ENCODE measurements around the gene ARHGEF40. TPM values are rescaled to one million over a fixed set of nuclear protein-coding genes. Genes with fewer than 3 reads are reported as not detected.
A peak's percentile ranks its signal among the peaks of the same experiment; 100 is the strongest.

ARHGEF40 gene
- 64.8 TPM for polyA plus RNA-seq (ENCODE audit: insufficient read length)

DNA sequence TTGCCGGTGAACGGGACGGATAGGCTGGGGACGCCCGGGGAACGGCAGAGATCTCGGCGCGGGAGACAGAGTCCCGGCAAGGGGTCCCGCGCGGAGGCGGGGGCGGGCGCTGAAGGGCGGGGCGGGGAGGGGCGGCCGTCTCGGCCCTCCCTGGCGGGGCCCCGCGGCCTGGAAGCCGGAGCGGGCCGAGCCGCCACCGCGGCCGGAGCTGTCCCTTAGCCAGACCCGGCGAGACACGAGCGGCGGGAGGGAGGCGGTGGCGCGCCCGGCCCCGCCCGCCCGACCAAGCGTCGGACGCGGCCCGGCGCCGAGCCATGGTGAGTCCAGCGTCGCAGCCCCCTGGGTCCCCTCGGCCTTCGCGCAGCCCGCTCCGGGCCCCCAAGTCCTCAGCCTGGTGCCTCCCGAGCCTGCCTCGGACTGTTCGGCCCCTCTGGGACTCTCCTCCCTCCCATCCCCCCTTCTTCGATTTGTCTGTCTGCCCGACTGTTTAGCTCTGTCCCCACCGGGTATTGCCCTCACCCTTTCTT lies at the start of gene ARHGEF40:
Gene ARHGEF40, plus strand, starts transcription at position 222 of the 527 bp plus-strand sequence. Its CDS starts 93 bp downstream, at position 315.
- DNase-seq (ENCODE audit: low read depth): no peak

DNA sequence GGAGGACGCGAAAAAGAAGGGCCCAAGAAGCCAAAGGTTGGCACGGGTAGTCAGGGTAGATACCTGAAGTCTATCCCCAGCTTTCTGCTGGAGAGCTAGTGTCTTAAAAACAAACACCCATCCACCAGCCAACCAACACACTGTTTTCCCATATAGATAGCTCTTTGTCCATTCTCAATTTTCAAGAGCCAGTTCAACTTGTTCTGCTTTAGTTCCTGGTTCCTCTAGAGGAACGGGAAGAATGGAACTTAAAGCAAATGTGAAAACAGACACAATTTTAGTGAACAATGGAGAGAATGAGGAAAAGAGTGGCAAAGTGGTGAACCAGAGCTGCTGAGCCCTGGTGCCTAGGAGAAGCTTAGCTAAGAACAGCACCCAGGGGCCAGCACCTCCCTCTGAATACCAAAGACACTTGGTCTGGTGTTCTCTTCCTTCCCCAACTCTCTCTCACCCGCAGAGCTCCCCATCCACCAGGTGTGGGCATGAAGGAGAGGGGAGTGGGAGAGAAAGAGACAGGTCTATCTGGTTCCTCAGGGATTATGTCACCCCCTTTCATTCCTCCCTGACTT lies 49.0 kb upstream of the ARHGEF40 start:
- DNase-seq (ENCODE audit: low read depth): no peak

DNA sequence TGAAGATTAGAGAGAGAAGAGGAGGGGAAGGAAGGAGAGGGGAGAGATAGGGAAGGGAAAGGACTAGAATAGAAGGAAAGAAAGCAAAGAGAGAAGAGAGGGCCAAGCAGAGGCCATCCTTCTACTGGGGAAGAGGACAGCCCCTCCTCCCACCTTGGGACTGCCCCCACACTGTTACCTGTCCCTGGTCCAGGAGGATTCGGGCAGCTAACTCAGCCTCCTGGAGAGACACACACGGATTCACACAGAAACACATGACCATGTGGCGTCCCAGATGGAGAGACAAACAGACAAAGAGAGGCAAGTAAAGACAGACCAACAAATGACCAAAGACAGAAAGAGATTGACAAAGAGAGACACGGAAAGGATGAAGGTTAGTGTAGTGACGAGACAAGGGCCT lies 47.4 kb upstream of the ARHGEF40 start:
- no peak for DNase-seq (ENCODE audit: low read depth)

DNA sequence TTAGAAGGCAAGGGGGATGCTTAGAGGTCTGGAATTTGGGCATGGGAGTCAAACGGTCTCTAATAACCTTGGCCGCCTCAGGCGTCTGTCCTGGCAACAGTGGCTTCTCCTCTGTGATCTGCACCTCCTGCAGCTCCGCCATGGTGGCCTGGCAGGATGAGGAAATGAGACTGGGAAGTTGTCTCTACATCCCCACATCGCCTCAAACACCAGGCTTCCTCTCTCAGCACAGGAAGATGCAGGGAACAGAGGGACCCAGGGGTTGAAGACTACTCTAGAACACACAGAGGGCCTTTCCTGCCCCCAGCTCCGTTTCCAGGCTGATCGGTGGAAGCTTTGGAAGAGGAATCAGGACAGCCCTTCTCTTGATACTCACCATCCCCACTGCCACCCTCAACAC lies 46.9 kb upstream of the ARHGEF40 start:
- DNase-seq (ENCODE audit: low read depth): no peak

DNA sequence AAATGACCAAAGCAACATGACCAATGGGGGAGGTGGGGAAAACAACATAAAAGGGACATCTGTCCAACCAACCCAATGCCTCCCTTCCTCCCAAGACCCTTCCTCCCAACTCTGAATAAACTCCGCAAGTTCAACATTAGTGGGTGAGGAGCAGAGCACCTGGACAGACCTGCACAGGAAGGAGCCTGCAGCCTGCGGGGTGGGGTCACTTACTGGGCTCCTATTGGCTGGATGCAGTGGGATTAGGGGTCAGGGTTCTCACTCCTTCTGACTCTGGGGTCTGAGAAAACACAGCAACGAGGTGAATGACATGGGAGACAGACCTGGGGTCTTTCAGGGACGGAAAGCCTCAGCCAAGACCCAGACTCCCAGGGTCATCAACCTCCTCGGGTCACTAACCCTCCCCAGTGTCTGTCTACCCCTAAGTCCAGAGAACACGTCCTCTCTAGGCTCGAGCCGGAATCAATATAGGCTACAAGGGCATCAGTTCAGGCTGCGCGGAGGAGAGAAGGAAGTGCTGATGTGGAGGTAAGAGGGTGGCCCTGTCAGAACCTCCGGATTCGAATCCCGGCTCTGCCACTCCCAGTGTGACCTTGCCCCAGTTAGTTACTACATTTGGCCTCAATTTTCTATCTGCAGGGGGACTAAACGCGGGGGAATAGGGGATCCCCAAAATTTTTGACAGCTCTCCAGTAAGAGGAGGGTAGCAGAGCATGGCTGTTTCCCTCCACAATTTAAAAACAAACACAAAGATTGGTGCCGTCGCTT lies 46.1 kb upstream of the ARHGEF40 start:
- DNase-seq (ENCODE audit: low read depth): no peak

DNA sequence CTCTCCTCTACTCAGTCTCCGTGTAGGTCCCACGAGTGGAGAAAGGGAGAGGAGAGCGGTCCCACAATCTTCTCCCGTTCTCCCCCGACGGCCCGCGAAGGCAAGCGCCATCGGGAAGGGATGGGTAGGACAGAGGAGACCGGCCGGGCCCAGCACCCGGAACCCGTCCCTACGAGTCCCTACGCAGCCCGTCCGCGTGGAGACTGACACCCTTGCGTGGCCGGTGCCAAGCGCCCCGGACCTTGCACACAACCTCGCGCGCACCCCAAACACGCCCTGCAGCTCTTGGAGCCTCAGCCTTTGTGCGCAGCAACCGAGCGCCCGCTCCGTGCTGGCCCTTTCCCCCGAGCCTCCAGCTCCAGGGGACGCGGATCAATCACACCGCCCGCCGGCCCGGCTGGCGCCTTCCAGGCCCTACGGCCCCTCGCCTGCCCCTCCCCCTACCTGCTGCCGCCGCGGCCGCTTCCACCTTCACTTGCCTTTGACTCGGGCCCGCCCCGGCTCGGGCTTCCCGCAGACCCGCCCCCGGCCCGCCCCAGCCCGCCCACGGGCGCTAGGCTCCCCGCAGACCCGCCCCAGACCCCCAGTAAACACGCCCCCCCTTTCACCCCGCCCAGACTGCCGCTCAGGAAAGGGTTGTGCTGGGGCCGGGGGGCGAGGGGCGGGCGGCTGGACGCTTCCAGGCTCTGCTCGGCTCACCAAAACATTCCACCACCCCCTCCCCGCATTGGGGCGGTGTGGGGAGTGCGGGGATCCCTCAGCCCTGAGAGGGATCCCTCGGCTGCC lies 45.3 kb upstream of the ARHGEF40 start, which contains the start of gene NDRG2:
Gene NDRG2, minus strand, starts transcription at position 477 of the 786 bp plus-strand sequence. CDS start 1,746 bp downstream, outside the sequence.
- DNase-seq (ENCODE audit: low read depth): no peak

DNA sequence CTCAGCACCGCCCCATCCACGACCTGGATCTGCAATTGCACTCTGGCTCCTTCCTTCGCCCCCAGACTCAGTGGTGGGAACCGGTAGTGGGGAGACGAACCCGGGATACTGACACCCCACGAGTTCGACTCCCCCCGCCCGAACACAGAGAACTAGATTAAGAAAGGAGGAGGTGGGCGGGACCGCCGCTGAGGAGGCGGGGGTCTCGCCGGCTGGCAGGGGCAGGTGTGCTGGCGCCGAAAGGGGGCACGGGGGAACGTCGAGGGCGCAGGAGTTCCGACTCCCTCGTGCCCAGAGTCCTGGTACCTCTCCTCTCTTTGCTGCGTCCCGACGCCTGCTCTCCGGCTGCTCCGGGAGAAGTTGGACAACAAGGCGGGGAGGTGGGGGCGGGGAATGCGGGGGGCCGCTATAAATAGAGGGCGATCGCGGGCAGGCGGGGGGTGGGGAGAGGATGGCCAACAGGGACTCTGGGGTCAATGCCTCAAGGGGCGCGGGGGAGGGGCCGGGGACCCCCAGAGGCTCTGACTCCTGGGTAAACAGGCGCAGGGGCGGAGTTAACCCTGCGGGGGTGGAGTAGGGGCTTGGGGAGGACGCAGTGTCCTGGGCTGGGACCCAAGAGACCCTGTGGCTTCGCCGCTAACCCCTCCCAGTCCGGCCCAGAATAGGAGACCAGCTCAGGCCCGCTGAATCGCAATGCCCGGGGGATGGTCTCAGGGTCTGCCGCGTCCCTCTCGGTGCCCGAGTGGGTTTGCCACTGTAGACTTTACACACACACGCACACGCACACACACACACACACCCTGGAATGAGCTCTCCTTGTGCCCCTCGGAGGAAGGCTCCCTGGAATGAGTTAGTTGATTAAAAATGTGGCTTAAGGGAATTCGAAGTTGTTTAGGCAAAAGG lies 44.5 kb upstream of the ARHGEF40 start:
- DNase-seq (ENCODE audit: low read depth): no peak

DNA sequence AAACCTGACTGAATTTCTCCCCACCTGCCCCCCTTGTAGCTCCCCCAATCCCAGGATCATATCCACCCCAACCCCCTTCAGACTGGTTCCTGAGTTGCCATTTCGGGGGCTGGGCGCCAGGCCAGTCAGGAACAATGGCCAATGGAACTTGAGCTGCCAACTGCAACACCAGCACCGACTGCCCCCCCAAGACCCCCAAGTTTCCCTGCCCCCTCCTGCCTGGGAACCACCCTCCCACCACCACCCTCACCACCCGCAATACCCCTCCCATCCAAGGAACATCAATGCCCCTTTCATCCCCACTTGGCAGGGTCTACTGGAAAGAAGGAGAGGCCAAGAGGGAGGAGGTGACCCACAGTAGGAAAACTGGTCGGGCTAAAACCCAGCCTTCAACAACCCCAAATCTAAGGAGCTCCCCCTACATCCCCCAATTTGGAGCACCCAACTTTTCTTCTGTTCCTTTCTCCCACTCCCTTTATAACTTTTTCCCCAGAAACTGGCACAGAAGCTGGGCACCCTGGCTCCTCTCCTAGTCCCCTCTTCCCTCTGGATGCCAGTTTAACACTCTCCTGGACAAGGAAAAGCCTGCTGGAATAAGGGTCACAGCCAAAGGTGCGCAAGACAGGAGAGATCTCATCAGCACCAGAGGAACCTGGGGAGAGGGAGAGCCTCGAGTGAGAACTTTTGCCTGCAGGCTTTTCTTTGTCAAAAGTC lies 43.7 kb upstream of the ARHGEF40 start:
- DNase-seq (ENCODE audit: low read depth): no peak

DNA sequence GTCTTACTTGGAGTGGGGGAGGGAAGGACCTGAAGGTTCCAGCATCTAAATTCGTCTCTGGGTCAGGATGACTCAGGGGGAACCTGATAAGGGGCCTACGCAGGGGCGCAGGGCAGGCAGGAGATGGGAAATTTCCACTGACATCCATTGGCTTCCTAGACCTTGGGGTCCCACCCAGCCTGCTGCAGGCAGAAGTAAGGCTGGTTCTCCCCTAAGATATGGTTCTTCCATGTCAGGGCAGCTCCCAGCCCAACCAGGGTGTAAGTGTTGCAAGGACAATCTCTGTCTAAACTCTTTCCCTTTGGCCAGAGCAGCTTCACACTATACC lies 43.2 kb upstream of the ARHGEF40 start:
- DNase-seq (ENCODE audit: low read depth): no peak

DNA sequence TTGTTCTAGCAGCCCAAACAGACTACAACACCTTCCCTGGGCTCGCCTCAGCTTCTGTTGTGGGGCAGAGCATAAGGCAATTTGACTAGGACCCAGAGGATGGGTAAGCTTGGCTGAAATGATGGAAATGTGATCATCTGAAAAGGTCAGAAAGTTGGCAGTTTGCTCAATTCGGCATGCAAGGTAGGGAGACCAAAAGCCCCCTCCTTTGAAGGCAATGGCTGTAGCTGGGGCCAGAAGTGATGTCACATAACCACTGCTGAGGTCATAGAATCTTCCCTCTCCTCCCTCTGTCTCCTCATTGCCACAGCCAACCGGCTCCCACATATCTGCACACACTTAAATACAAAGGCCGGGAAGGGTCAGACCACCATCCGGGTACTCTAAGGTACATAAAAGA lies 40.2 kb upstream of the ARHGEF40 start, which contains the start of gene TPPP2:
Gene TPPP2, plus strand, starts transcription at position 301 of the 400 bp plus-strand sequence. CDS start 365 bp downstream, outside the sequence.
- no peak for DNase-seq (ENCODE audit: low read depth)

DNA sequence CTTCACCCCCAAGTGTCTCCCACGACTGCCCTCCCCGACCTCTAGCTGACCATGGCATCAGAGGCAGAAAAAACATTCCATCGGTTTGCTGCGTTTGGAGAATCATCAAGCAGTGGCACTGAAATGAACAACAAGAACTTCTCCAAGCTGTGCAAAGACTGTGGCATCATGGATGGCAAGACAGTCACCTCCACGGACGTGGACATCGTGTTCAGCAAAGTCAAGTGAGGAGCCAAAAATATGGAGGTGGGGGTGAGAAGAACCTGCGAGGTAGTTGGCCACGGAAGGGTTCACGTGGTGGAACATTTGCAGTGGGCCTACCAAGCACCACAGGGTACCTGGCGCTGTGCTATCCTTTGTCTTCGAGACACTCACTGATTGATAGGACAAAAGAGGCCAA lies 39.6 kb upstream of the ARHGEF40 start:
- no peak for DNase-seq (ENCODE audit: low read depth)

DNA sequence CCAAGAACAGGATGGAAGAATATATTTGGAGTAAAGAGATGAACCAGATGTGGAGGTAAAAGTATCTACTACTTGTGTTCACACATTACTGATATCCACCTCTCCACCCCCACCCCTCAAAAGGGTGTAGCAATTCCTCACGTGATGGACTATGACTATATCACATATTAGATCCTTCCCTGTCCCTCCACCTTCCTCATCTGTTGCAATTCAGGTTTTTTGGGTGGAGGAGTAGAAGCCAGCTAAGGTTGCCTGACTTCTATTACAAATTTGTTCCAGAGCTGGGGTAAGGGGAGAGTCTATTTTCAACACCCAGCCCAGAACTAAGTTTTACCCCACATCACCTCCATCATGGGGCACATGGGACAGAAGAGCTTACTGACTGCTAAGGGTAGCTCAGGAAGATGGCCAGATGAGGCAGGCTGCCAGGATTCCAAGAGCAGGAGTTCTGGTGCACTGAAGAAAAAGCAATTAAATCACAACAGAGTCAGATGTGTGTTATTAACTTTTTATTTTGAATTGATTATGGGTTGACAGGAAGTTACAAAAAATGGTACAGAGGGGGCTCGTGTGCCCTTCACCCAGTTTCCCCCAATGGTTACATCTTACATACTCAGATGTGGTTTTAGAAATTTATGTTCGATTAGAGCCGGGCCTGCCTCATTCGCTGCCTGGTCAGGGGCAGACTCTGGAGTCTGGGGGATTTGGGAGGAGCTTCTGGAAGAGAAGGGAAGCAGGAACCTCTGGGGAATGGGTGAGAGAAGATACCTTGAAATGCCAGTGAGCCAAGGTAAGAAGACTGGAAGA lies 37.6 kb upstream of the ARHGEF40 start:
- DNase-seq (ENCODE audit: low read depth): no peak

DNA sequence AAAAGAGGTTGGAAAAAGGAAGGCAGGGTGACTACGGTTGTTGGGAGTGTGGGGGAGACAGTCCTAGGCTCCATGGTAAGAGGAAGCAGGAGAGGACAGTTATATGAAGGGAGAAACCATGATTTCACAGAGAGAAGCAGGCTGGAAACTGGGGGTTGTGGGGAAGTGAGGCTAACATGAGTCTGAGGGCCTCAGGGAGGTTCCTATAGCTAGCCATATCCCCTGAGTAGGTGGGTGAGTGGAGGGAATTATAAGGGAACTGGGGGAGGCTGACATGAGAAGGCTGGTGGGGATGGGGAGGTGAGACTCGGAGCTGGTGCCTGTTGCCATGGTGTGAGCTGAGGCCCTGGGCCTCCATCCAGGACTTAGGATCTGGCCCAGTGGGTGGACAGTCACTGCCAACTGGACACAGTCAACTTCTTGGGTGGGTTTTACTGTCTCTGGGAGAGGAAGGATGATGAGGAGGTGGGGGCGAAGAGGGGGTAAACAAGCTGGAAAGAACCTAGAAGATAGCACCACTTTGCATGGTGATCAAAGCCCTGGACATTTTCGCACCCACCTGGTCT lies 36.9 kb upstream of the ARHGEF40 start:
- DNase-seq (ENCODE audit: low read depth): no peak

DNA sequence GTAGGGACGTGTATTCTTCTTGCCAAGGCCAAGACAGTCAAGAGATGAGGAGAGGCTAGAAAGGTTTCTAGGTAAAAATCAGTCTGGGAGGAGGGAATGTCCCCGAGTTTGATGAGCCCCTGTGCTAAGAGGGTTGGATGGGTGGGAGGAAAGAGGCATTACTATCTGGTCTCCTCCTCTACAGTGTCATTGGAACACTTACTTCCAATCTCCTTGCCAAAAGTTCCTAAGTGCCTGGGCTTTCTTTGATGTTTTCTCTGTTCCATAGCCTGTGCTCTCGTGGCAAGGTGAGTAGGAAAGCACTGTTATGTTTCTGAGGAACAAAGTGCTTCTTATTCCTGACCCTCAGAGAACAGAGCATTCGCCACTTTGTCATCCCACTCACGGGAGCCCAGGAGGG lies 35.4 kb upstream of the ARHGEF40 start, which contains the start of gene RNASE13:
Gene RNASE13, minus strand, starts transcription at position 101 of the 400 bp plus-strand sequence. CDS start 519 bp downstream, outside the sequence.
- no peak for DNase-seq (ENCODE audit: low read depth)

DNA sequence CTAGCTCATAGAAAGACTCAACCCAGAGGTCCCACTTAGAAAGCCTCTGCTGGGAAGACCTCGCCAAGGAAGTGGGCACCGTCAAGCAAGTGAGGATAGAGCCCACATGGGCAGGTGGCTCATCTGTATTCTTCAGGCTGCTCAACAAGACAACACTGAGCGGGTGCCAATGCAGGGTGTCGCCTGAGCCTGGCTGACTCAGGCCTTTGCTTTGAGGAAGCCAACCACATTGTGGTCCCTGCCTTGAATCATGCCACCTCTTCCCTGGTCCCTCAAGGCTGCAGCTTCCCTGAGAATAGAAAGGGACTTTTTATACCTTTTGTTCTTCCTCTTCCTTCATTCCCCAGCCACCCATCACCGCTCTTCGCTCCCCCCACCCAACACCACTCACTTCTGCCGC lies 33.4 kb upstream of the ARHGEF40 start:
- DNase-seq (ENCODE audit: low read depth): no peak

DNA sequence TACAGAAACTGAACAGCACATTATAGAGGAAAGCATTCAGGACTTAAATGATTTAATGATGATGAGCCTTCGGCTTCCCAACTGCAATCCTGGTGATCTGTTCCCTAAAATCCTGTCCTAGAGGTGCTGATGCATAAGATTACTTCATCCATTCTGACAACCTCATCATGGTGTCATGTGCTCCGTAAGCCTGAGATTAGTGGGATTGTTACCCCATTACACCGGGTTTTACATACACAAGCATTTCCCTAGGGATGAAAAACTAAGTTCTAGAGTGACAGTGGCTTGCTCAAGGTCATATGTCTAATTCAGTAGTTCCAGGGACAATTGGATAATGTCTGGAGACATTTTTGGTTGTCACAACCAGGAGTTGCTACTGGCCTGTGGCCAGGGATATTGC lies 32.9 kb upstream of the ARHGEF40 start:
- DNase-seq (ENCODE audit: low read depth): no peak

DNA sequence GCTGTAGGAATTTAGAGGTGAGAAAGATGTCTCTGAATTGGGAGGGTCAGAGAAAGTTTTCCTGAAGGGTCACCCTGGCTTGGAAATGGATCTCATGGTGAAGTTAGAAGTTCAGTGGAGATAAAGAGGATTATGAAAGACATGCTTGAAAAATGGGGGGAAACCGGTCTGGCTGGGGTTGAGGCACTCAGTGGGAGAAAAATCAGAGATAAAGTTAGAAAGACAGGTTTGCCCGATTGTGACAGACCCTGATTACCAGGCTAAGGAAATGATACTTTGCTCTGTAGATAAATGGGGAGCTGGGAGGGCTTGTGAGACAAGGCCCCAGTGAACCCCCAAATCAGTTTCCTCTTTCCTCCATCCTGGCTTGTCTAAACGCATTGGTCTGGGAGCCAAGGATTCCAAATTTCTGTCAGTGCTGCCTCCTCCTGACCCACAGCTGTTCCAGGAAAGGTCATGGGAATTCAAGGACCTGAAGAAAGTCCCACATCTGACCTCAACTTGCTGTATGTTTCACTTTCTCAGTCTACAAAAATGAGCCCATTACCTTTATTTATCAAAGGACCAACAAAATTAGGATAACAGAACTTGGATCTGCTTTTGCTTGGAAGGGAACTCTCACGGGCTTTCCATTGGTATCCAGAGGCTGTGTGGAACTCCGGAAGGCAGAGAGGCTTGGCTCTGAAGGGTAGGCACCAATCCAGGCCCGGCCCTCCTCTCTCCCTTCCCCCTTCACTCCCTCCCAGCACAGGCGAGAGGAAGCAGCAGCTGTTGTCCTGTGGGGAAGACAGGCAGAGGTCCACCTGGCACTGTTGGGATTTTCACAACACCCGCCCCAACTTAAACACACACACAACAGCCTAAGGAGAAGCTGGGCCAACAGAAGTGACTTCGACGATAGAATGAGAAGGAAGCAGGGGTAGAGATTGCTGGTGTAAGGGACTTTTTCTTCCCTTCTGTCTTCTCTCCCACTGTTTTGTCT lies 31.4 kb upstream of the ARHGEF40 start:
- DNase-seq (ENCODE audit: low read depth): peak; percentile 87
